Measurements from ENCODE around the gene STYXL1.

- no peak for TF ChIP-seq CTCF (IDR thresholded peaks at IDR 0.05)
- TF ChIP-seq POLR2A (IDR thresholded peaks at IDR 0.05), result no peak
Measured at GRCh38 chr7:76000566-76000965, 47.2 kb downstream of the STYXL1 start.
